Hepatocyte (in vitro differentiated cells): ENCODE results near the gene WASL.

Experiments used
- CTCF ChIP-seq: fragments of 200-600 bp; sonication (generic); IDR thresholded peaks from 2 replicates; pipeline ENCODE4 v1.5.1; 2016; ENCODE audit warnings: antibody characterized with exemption, mild to moderate bottlenecking; ENCODE audit not compliant: poor library complexity
- EZH2 ChIP-seq: fragments of 200-600 bp; sonication (generic); IDR thresholded peaks from 2 replicates; pipeline ENCODE4 v1.6.1; 2016; ENCODE audit warnings: antibody characterized with exemption, mild to moderate bottlenecking, borderline replicate concordance
- EZH2phosphoT487 ChIP-seq: fragments of 200-600 bp; sonication (generic); IDR thresholded peaks from one replicate; pipeline ENCODE4 v1.6.1; 2018; ENCODE audit warnings: antibody characterized with exemption, mild to moderate bottlenecking, low read depth, moderate library complexity; ENCODE audit not compliant: unreplicated experiment, severe bottlenecking

DNA sequence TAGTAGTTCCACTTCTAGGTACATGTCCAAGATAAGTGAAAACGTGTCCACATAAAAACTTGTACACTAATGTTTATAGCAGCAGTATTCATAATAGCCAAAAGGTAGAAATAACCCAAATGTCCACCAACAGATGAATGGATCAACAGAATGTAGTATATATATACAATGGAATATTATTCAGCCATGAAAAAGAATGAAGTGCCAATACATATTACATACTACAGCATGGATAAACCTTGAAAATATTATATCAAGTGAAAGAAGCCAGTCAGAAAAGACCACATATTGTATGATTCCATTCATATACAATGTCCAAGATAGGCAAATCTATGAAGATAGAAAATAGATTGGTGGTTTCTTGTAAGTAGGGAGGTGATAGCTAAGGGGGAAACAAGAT lies 47.8 kb upstream of the WASL start:
- TF ChIP-seq CTCF, result no peak
- no peak for TF ChIP-seq EZH2
- no peak for TF ChIP-seq EZH2phosphoT487
